ENCODE data around the gene IL23A. TPM values are rescaled to one million over a fixed set of nuclear protein-coding genes. Genes with fewer than 3 reads are reported as not detected.

The IL23A gene
- total and polyA plus RNA-seq, 10 of the 15 experiments (the other 5 are each of a cell fraction or from before 2014, with no cell fraction given) = 3.3 to 11.1 (median 5.2) TPM

DNA sequence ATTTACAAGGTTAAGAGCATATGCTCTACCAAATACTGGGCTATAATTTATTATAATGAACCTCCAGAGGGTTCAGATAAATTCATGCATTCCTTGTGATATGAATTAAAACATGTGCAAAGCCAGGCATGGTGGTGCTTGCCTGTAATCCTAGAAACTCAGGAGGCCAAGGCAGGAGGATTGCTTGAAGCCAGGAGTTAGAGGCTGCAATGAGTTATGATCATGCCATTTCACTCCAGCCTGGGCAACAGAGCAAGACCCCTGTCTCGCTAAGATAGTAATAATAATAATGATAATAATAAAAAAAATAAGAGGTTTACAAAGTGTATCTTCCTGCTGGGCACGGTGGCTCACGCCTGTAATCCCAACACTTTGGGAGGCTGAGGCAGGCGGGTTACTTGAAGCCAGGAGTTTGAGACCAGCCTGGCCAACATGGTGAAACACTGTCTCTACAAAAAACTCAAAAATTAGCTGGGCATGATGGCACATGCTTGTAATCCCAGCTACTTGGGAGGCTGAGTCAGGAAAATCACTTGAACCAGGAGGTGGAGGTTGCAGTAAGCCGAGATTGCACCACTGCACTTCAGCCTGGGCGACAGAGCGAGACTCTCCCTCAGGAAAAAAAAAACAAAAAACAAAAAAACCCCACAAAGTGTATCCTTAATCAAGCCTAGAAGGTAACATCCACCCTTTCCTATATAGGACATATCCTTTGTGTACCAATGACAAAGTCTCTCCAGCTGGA lies 31.3 kb upstream of the IL23A start:
- in situ Hi-C loops (cut with MboI) (no loop called here), intact Hi-C loops (cut with micrococcal nuclease; ENCODE audit: unreplicated experiment) (no loop called here)
- ATAC-seq (no peak), DNase-seq (ENCODE audit: low read depth, low spot score) (no peak), FAIRE-seq (no peak)
- Histone ChIP-seq H3K9me3 (replicated peaks; ENCODE audit: control insufficient read depth, insufficient read depth, low read length) (no peaks in the 10 kb centered on the region), H3K79me2 (ENCODE audit: control insufficient read depth, insufficient read depth, low read length) (no peaks in the 10 kb centered on the region), H2AFZ (ENCODE audit: control insufficient read depth, low read depth, low read length) (no peak overlapping the region), H4K20me1 (ENCODE audit: control insufficient read depth, insufficient read depth) (no peaks in the 10 kb centered on the region), H3K9ac (ENCODE audit: control insufficient read depth, insufficient read depth, low read length) (no peak overlapping the region), H3K36me3 (ENCODE audit: control insufficient read depth in 2 of 2, insufficient read depth in 2 of 2, low read length in 1 of 2) (peaks cover 1 to 14% of the 10 kb centered on the region in 2 experiments), H3K4me2 (ENCODE audit: control insufficient read depth, insufficient read depth) (no peak overlapping the region), H3K4me3 (no peak overlapping the region), H3K4me1 (ENCODE audit: control insufficient read depth, insufficient read depth, low read length) (peaks cover 4% of the 10 kb centered on the region; the same call in 1 of the 2 replicates), H3K27me3 (replicated peaks in 1 of 2; ENCODE audit: control insufficient read depth in 2 of 2, insufficient read depth in 2 of 2, low read length in 1 of 2) (no peaks in the 10 kb centered on the region), H3K27ac (ENCODE audit: control insufficient read depth, insufficient read depth) (no peak overlapping the region)
- TF ChIP-seq KAT2A (conservative IDR thresholded peaks at IDR 0.05; ENCODE audit: control insufficient read depth, low read depth, low read length) (no peak), BCL11A (IDR thresholded peaks at IDR 0.05; ENCODE audit: low read depth, low read length) (no peak), MYC (IDR thresholded peaks at IDR 0.05; ENCODE audit: insufficient read depth, insufficient read length, insufficient replicate concordance, low read length, severe bottlenecking) (no peak), JUND (IDR thresholded peaks at IDR 0.05; ENCODE audit: low read depth, low read length) (no peak)
- ChIA-PET POLR2A (interaction anchor here (0.7 kb wide), 1 partner anchor 9 kb away, joined by 3 read pairs; no protein-coding TSS in a partner anchor), CTCF (interaction anchor here (0.7 to 2.6 kb wide), 5 partner anchors 9 to 157 kb away, joined by 3 to 9 read pairs (median 3); partner anchors contain the start of genes CNPY2 and TIMELESS), RAD21 (ENCODE audit: unreplicated experiment) (interaction anchor here (0.9 kb wide), 1 partner anchor 101 kb away, joined by 3 read pairs; no protein-coding TSS in a partner anchor), SMC1A (ENCODE audit: uncharacterized antibody, unreplicated experiment) (interaction anchor here (1.3 kb wide), 1 partner anchor 157 kb away, joined by 4 read pairs; no protein-coding TSS in a partner anchor)
- WGBS (ENCODE audit: insufficient coverage, insufficient replicate concordance, low lambda C conversion rate, missing lambda C conversion rate) = 99% methylated on average over 4 of the region's 7 CpGs
- BruUV-seq (replicated peaks) = no TSS peak

DNA sequence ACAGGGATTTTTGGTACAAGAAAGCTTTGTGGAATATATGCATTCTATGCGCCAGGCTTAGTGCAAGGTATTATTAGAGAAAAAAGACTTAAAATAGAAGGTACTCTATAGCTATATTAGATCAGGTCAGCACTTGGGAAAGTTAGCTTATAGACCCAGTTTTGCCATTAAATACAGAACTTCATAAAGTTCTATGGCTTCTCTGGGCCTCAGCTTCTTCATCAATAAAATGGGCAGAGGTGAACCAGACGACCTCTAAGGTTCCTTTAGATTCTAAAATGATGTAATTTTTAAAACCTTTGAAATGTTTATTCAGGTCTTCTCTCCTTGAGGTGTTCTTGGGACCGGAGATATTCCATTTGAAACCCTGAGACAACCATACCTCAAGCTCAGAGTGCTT lies 30.0 kb upstream of the IL23A start:
- SMC1A ChIA-PET (ENCODE audit: uncharacterized antibody, unreplicated experiment) = interaction anchor here (0.9 to 1.4 kb wide), 3 partner anchors 10 to 155 kb away, joined by 3 to 4 read pairs (median 4); partner anchors contain the start of gene RNF41
- POLR2A ChIA-PET = interaction anchor here (0.6 to 1.1 kb wide), 5 partner anchors 23 to 635 kb away, joined by 3 to 5 read pairs (median 3); partner anchors contain the start of gene MYL6
- WGBS (ENCODE audit: insufficient coverage, insufficient replicate concordance, low lambda C conversion rate, missing lambda C conversion rate) = 43% methylated on average over 3 of the region's 3 CpGs
- TF ChIP-seq EP300 (IDR thresholded peaks at IDR 0.05; ENCODE audit: borderline replicate concordance in 1 of 2, control insufficient read depth in 1 of 2, low read depth in 2 of 2, low read length in 2 of 2) (no peak), IKZF1 (conservative IDR thresholded peaks at IDR 0.05) (no peak)
- no peak overlapping the region for H3K4me3 ChIP-seq
- no peaks in the 10 kb centered on the region for H3K79me2 ChIP-seq (ENCODE audit: control insufficient read depth, insufficient read depth, low read length)
- no peaks in the 10 kb centered on the region for H3K9me3 ChIP-seq (replicated peaks; ENCODE audit: control insufficient read depth, insufficient read depth, low read length)
- peaks cover 1 to 14% of the 10 kb centered on the region in 2 experiments for H3K36me3 ChIP-seq (ENCODE audit: control insufficient read depth in 2 of 2, insufficient read depth in 2 of 2, low read length in 1 of 2)
- H3K4me2 ChIP-seq (ENCODE audit: control insufficient read depth, insufficient read depth) = no peak overlapping the region
- RAD21 ChIA-PET (ENCODE audit: unreplicated experiment) = no interaction called here
- intact Hi-C loops (cut with micrococcal nuclease; ENCODE audit: unreplicated experiment) = no loop called here
- BruUV-seq (replicated peaks) = no TSS peak
- no peak overlapping the region for H2AFZ ChIP-seq (ENCODE audit: control insufficient read depth, low read depth, low read length)
- H3K4me1 ChIP-seq (ENCODE audit: control insufficient read depth, insufficient read depth, low read length) = no peaks in the 10 kb centered on the region
- no peak overlapping the region for H3K27ac ChIP-seq (ENCODE audit: control insufficient read depth, insufficient read depth)
- DNase-seq (ENCODE audit: low read depth, low spot score) (no peak), ATAC-seq (no peak), FAIRE-seq (no peak)
- CTCF ChIA-PET = interaction anchor here (0.5 to 2.6 kb wide), 5 partner anchors 8 to 156 kb away, joined by 3 to 9 read pairs (median 3); partner anchors contain the start of genes CNPY2, SMARCC2 and TIMELESS
- H3K27me3 ChIP-seq (replicated peaks in 1 of 2; ENCODE audit: control insufficient read depth in 2 of 2, insufficient read depth in 2 of 2, low read length in 1 of 2) = no peaks in the 10 kb centered on the region
- in situ Hi-C loops (cut with MboI) = no loop called here
- no peak overlapping the region for H3K9ac ChIP-seq (ENCODE audit: control insufficient read depth, insufficient read depth, low read length)
- no peaks in the 10 kb centered on the region for H4K20me1 ChIP-seq (ENCODE audit: control insufficient read depth, insufficient read depth)
